ENCODE results near the gene BLNK.
"Not testable (repeated sequence)": the region's sequence is repeated elsewhere in the genome, so short reads cannot be mapped to it uniquely, and the experiment has no call there.

The BLNK gene

DNA sequence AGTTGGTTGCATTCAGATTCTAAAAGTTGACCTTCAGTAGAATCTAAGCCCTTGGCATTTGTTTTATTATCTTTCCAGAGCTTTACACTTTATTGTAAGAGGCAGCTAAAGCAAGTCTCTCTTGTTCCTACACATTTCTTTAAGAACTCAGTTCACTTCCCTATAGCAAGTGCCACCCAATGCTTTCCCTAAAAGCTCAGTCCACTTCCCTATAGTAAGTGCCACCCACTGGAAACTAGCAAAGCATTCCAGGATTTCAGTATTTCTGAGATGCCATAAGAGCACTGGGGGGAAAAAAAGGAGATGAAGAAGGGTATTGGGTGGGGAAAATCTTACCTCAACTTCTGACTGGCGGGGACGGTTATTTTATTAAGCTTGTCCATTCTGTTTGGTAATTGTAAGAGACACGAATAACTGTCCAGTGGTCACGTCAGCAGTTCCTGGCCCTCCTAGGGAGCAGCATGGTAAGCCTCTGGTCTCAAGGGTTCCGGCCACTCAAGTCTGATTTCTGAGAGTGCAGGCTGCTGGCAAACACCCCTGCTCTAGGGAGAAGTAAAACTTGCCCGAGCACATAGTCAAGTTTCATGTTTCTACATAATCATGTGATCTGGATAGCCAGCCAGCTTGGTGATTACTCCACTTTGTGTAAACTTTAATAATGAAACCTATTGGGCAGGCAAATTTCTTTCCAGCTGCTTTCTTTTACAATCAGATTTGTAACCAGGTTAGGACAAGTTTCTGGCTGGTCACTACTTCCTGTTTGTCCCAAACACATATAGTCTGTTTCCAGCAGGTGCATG is at the start of gene BLNK:
TSS of gene BLNK (minus strand) at position 554 of the 800 bp plus-strand sequence. CDS start at position 383, 171 bp downstream.
- peak; percentile 78 for DNase-seq (ENCODE audit: low spot score)

- DNase-seq (ENCODE audit: low spot score), result no peak
These were observed 48.5 kb upstream of the BLNK start for GRCh38 chr10:96319754-96320474.

DNA sequence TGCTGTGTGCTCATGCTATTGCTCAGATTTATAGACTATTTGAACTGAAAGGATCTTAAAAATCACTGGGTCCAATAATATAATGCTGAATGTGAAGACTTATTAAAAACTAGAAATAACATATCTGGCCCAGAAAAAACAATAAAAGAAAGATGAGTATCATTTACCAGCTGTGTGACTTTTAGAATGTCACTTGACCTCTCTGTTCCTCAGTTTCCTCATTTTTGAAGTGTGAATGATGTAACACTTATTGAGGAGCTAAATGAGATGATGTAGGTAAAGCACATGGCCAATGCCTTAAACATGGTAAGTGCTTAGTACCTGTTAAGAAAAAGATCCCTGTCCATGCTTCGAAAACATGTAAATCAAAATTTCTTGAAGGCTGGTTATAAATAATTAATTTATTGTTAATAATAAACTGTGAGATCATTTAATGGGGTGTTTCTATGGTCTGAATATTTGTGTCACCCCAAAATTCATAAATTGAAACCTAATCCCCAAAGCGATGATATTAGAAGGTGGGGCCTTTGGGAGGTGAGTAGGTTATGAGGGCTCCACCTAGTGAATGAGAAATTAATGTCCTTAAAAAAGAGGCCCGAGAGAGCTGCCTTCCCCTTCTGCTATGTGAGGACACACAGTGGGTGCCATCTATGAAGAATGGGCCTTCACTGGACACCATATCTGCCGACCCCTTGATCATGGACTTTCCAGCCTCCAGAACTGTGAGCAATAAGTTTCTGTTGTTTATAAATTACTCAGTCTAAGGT is 45.9 kb upstream of the BLNK start:
- DNase-seq (ENCODE audit: low spot score), result no peak

DNA sequence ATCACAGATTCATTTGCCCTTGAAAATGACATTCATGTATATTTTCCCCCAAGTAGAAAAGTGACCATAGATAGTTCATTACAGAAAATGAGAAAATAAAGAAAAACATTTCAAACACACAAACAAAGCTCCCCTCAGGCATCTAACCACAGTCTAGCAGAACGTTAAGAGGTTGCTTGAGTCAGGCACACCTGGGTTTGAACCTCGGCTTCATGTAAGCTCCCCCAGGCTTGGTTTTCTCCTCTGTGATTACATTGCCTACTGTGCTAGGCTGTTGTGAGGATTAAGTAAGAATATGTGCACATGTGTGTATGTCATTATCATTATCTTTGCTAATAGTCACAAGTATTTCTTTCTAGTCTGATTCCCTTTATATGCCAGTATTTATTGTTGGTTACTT is 42.0 kb upstream of the BLNK start:
- DNase-seq (ENCODE audit: low spot score), result no peak

- DNase-seq (ENCODE audit: low spot score), result no peak
These were observed 39.9 kb upstream of the BLNK start for GRCh38 chr10:96311180-96311715.

DNA sequence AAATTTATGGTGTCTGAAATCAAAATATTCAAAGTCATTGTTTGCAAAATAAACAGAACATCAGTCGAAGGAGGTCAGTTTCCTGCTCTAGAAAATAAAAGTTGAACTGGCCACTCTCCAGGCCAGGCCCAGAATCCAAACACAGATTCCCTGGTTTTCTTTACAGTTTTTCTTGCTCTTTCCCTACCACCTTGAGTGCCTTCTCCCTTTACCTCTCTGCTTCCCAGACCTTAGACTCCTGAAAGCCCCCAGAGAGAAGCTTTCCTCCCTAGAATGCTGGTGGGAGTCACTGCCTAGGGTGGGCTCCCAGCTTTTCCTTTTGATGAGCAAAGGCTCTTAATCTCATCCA is 38.9 kb upstream of the BLNK start:
- no peak for DNase-seq (ENCODE audit: low spot score)

- DNase-seq (ENCODE audit: low spot score), result no peak
These were observed 38.4 kb upstream of the BLNK start for GRCh38 chr10:96309628-96310320.

DNA sequence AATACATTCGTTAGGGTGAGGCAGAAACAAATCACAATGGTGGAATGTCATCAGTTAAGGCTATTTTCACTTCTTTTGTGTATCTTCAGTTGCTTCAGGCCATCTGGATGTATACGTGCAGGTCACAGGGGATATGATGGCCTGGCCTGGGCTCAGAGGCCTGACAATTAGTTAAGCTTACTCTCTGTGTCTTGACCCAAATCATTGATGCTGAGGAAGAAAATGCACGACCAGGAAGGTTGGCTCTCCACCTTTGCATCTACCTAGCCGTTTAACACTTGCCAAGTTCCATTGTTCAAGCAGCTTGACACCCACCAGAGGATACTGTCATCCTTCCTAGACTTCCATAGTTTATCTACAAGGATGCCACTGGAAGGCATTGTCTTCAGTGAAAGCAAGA is 37.5 kb upstream of the BLNK start:
- not testable (repeated sequence) for DNase-seq (ENCODE audit: low spot score)

DNA sequence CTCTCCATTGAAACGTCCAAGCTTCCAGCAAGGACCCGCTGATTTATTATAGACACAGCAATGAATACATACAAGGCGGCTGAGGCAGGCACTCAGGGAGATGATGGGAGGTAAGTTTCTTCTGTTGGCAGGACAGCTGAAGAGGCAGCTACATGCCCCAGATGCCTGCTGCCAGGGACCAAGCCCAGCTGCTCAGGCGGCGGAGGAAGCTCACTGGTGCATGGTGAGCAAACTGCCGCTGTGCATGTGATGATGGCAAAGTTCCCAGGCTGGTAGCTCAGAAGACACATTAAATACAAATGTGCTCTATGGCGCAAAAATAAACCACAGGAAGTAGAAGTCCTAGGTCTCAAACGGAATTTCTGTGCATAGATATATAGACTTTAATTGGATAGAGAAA is 35.1 kb upstream of the BLNK start:
- peak; percentile 69 for DNase-seq (ENCODE audit: low spot score)

- no peak for DNase-seq (ENCODE audit: low spot score)
These were observed 33.6 kb upstream of the BLNK start for GRCh38 chr10:96305019-96305418.

DNA sequence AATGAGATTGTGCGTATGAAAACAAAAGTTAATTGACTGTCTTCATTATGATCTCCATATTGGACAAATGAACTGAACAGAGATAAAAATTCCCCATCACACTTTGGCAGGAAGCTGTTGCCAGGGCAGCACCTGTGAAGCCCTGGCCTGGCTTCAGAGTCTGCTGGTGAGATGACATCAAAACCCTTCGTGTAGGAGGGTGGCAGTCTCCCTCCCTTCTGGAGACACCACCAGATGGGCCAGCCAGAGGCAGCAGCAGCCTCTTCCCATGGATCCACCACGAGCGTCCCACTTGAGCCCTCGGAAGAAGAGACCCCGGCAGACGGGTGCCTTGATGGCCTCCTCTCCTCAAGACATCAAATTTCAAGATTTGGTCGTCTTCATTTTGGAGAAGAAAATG is 32.9 kb upstream of the BLNK start, which contains the start of gene DNTT:
TSS of gene DNTT (plus strand) at position 205 of the 400 bp plus-strand sequence. CDS start at position 269, 64 bp downstream.
- no peak for DNase-seq (ENCODE audit: low spot score)

- no peak for DNase-seq (ENCODE audit: low spot score)
These were observed 30.2 kb upstream of the BLNK start for GRCh38 chr10:96301616-96302015.

DNA sequence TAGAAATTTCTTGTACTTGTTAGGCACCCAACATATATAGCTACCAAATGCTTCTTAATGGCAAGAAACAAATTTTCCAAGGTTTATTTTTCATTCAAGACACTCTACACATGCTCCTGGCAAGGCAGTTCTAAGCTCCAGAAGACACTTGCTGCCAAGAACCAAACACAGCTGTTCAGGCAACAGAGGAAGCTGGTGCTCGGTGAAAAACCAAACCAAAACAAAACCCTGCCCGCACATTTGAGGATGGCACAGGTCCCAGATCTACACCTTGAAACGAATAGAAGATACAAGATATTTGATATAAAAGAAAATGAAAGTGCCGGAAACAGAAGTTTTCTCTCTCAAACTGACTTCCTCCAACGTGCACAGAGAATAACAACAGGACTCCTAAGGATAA is 28.0 kb upstream of the BLNK start:
- DNase-seq (ENCODE audit: low spot score), result peak; percentile 31

DNA sequence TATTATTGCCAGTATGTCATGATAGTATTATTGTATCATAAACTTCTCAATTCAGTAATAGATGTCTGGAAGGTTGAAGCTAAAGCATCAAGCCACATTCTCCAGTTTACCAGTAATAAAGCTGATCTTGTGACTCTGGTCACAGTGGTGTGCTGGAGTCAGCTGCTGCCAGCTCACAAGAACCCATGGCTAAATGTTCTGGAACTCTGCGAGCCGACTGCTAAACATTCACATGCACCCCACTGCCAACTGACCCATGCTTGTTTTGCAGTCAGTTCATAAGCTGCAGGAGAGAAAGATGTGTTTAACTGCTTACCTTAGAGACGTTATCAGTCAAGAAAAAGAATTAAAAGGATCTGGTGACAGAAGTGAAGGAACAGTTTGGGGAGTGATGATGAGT is 27.0 kb upstream of the BLNK start:
- no peak for DNase-seq (ENCODE audit: low spot score)

GRCh38 chr10:96297486-96297885 is 26.1 kb upstream of the BLNK start:
- no peak for DNase-seq (ENCODE audit: low spot score)

GRCh38 chr10:96295475-96295874 is 24.1 kb upstream of the BLNK start:
- no peak for DNase-seq (ENCODE audit: low spot score)

DNA sequence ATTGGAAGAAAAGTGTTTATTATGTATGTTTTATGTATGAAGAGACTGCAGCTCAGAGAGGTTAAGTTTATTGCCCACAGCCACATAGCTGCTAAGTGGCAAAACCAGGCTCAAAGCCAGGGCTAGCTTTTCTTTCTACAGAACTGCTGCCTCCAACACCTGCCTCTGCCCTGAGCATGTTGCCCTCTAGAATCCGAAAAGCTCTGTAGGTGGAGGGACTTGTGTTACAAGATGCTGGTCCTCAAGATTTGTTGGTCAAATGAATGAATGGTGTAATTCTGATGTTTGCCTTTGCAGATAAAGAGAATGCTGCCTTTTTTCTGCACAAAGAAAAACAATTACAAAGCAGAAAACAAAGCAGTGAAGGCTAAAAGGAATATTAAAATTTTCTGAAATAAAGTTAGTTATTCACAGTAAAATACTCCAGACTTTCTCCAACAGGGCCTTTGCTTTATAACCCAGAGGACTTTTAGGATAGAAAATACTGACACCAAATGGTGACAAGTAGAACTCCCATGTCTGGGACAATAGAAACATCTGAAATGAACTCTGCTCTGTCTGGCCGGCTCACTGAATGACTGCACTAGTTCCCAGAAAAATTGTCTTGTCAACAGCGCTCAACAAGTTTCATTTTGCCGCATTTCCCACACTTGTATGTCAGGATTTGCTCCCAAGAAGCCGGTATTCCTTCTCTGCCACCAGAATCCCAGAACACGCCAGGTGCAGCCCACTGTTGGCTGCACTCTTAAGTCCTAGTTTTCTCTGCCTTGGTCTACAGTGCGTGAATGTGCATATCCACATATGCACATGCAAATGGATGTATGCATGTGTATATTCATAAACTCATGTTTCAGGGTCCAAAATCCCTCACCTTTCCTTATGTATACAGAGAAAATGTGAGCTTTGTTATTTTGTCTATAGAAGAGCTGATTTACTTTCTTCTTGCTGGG is 21.9 kb upstream of the BLNK start:
- peak; percentile 80 for DNase-seq (ENCODE audit: low spot score)

DNA sequence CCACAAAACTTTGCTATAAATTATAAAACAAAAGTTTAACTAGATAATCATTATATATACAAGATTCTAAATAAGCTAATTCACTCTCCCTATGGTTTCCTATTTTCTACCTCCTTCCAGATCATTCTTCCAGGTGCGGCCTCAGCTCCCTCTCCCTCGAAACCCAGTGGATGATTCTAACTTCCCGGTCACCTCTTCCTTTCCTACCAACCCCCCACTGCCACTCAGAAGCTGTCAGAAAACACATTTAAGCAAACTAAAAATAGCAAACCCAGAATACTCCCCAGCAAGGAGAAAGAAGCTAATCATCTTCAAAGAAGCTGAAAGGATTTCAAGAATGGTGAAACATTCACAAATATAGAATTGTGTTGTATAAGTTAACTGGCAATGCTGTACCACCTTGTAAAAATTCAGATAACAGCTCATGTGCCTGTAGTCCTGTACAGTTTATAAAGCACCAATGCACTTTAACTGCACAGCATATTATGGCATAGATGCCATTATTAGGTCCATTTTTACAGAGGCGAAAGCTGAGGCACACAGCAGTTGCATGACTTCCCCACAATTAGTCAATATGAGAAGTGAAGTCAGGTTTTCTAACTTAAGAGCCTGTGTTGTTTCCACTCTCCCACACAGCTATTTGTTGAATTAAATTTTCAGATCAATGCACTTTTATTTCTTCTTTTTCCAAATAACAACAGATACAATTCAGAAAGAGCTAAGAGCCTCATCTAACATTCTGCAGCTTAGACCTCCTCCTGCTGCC is 19.2 kb upstream of the BLNK start:
- DNase-seq (ENCODE audit: low spot score), result peak; percentile 35

DNA sequence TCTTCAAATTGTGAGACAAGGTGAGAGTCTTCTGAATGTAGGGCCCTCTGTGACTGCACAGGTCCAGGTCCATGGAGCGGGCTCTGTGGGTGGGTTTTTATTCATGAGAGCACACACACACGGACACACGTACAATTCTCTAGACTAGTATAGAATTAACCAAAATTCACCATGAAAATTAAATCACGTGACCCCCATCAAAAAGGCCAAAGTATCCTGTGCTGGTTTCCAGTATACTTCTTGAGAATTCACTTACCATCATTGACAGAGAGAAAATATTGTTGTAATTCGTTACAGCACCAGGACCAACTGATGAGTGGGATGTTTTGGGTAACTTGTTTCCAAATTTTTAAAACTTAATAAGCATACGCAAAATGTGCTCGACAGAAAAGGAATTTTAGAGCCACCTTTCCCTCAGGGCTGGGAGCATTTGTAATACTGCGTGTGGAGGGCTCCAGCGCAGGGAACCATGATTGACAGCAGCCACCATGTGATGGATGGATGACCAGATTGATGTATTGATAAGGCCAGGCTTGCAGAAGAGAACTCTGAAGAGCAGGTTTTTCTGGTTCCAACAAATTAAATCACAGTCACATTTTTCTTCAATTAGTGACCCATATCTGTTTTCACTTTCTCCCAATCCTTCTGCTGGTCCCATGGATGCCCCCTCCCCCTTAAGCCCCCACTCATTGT is 18.0 kb upstream of the BLNK start:
- DNase-seq (ENCODE audit: low spot score), result no peak

All from pons (tissue), 1 donor.